GM12874 (cell line): ENCODE measurements around the gene LRRN2.

ENCODE experiments used
- CTCF ChIP-seq: IDR thresholded peaks from 2 replicates; pipeline ENCODE4 v1.5.1; 2011; ENCODE audit warnings: low read depth, mild to moderate bottlenecking, control low read depth, low read length, moderate library complexity; ENCODE audit not compliant: insufficient read depth

LRRN2 gene

DNA sequence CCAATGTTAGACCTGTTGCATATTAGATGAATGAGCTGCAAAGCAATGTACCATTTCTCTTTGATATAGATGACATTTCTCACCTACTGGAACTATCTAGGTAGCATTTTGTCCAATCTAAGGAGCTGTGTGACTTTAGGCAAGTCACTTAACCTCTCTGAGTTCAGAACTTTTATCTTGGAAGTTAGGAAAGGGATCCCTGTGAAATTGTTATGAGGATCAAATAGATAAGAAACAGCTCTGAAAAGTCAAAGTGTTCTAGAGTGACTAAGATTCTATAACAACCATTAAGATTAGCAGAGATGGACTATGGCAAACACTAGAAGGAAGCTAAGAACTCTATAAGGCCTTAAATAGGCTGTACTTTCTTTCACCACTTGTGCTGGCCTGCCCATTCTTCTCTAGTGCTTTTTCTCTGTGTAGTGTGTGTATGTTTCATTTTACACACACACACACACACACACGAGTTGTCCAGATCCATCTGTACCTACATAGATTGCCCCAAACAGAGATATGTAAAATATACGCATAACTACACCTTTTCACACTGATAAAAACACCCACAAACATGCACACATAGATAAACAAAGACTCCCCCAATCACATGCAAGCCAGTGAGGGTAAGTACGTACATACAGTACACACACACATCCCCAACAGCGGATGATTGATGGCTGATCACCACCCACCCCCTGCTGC is 19.4 kb upstream of the LRRN2 start:
- TF ChIP-seq CTCF, result no peak

DNA sequence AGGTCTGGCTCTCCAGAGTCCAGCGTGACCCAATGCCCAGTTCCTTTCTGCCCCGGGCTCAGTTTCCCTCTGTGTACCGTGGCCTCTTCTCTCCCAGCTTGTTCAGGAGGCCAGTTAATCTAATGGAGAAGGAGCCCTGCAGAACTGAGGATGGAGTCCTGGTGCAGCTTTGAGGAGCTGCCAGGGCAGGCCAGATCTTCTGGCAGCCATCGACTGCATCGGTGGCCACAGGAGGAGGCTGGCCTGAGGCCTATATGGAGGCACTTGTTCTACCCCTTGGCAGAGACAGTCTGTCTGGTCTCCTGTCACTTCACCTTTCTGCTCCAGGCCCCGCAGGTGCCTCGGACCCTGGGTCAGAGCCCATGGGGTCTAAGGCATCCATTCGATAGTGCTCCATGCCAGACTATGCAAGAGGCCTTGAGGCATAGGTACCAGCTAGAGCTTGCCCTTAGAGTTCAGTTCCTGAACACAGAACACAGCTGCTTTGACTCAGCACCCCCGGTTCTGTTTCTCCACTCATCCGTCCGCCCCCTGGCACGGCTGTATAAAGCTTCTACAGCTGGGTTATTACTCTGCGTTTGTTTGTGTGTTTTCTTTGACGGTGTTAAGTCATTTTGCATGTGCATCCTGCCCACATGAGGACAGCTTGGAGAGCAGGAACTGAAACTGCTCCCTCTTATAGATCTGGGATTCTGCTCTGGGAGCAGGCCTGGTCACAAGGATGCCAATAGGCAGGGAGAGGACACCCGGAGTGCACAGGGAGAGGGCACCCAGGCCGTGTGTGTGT is 18.5 kb upstream of the LRRN2 start:
- TF ChIP-seq CTCF, result no peak

DNA sequence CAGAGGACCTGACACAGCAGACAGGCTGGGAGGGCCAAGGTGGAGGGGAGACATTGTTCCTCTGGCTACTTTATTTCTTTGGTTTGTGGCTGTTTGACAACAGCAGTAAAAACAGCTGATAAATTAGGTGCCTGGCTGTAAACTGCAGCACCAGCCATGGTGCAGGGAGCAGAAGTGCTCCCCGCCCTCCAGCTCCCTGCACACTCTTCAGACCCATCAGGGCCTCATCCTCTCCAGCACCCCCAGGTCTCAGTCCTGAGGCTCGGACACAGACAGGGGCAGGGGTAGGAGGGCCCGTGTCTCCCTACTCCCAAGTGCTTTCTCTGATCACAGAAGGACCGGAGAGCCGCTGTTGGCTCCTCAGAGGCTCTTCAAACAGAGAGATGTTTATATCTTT is 17.7 kb upstream of the LRRN2 start:
- no peak for TF ChIP-seq CTCF

DNA sequence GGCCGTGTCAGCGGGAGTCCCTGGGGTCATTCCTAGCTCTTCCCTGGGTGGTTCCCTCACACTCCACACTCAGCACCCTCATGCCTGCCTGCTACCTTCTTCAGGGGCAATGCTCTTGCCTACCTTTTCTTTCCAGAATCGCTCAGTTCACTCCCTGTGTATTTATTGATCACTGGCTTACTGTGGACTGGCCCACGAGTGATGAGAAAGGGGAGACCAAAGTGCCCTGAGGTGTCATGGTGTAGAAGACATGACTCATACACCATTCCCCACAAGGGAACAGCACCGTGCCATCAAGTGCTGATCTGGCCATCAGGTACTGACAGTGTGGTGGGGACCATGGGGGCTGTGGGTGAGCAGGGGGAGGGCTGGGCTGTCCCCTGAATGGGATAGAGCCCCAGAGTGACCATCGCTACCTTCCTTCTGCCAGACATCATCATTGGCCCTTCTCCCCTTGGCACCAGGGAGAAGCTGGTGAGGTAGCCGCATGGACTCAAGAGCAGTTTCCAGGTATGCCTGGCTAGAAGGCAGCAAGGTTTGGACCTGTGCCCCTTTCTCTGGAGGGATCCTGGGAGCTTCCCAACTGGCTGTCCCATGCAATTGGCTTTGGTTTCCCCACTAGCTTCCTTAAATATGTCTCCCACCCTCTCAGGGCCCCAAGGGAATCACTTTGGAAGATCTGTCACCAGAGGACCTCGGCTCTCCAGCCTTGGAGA is 17.2 kb upstream of the LRRN2 start:
- TF ChIP-seq CTCF, result no peak

DNA sequence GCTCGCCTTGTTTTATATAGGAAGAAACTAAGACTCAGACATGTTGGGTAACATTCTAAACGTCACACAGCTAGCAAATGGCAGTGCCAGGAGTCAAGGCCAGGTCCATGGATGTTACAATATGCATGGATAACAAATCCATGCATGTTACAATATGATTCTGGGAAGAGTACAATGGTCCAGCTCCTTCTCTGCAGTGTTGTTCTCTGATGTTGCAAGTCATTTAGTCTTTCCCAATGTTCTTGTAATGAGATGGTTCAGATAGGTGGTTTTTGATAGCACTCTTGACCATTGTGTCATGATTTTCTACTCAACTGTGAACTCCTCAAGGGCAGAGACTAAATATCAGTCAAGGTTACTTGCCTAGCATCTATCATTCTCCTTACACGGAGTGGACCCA is 15.7 kb upstream of the LRRN2 start:
- no peak for TF ChIP-seq CTCF

- TF ChIP-seq CTCF, result no peak
Observed at GRCh38 chr1:204697893-204698292, 12.4 kb upstream of the LRRN2 start.

GRCh38 chr1:204696606-204697005 is 11.1 kb upstream of the LRRN2 start:
- TF ChIP-seq CTCF, result no peak
